K562 (cell line): ENCODE data around the gene ZNF565. TPM values are rescaled to one million over a fixed set of nuclear protein-coding genes. Genes with fewer than 3 reads are reported as not detected.

Source experiments
- ASH1L ChIP-seq: fragments of 450-650 bp; IDR thresholded peaks from 2 replicates; pipeline ENCODE4 v1.6.1; 2018; ENCODE audit warnings: borderline replicate concordance, mild to moderate bottlenecking, low read depth; ENCODE audit not compliant: partially characterized antibody
- ATF6 ChIP-seq: sonication (generic); formaldehyde crosslinking; IDR thresholded peaks from 2 replicates; pipeline ENCODE4 v1.4.0; 2020; ENCODE audit warnings: mild to moderate bottlenecking, missing genetic modification reagents
- BRF1 ChIP-seq: IDR thresholded peaks from 3 replicates; pipeline ENCODE4 v1.6.1; 2011; ENCODE audit warnings: borderline replicate concordance, mild to moderate bottlenecking; ENCODE audit not compliant: insufficient read length; ENCODE audit errors: extremely low read depth
- CSDE1 ChIP-seq, 2 experiments: fragments of 450-650 bp; IDR thresholded peaks; 2 replicates each; pipeline ENCODE4 v1.6.1; 2016; ENCODE audit warnings: mild to moderate bottlenecking in 1 of 2
- E2F5 ChIP-seq: sonication (generic); formaldehyde crosslinking; IDR thresholded peaks from 2 replicates; pipeline ENCODE4 v1.8.0; 2022; ENCODE audit warnings: mild to moderate bottlenecking, missing genetic modification reagents
- ELK3 ChIP-seq: fragments of 450-650 bp; formaldehyde crosslinking; IDR thresholded peaks from 2 replicates; pipeline ENCODE4 v1.4.0; 2020; ENCODE audit warnings: mild to moderate bottlenecking
- EP400 ChIP-seq: fragments of 450-650 bp; IDR thresholded peaks from 2 replicates; pipeline ENCODE4 v1.6.1; 2017; ENCODE audit warnings: antibody characterized with exemption, mild to moderate bottlenecking, moderate library complexity
- FOXJ2 ChIP-seq: fragments of 200-800 bp; sonication (Bioruptor generic); IDR thresholded peaks from 2 replicates; pipeline ENCODE4 v1.6.1; 2016; ENCODE audit warnings: missing genetic modification characterization, missing compliant biosample characterization
- FOXM1 ChIP-seq, 2 experiments: fragments of 450-650 bp in 1 of 2; sonication (generic) in 1 of 2; formaldehyde crosslinking in 1 of 2; IDR thresholded peaks; 2 replicates each; pipeline versions ENCODE4 v1.6.1 to v1.9.0; 2017 to 2022; ENCODE audit warnings: low read depth in 2 of 2, mild to moderate bottlenecking in 2 of 2, missing genetic modification reagents in 1 of 2, moderate library complexity in 1 of 2
- GABPB1 ChIP-seq: sonication (generic); formaldehyde crosslinking; IDR thresholded peaks from 2 replicates; pipeline ENCODE4 v1.8.0; 2022; ENCODE audit warnings: mild to moderate bottlenecking, missing genetic modification reagents
- HDAC8 ChIP-seq: fragments of 450-650 bp; IDR thresholded peaks from 2 replicates; pipeline ENCODE4 v1.6.1; 2016; ENCODE audit warnings: mild to moderate bottlenecking, missing genetic modification characterization, moderate library complexity, missing compliant biosample characterization
- HLTF ChIP-seq: fragments of 450-650 bp; IDR thresholded peaks from 2 replicates; pipeline ENCODE4 v1.6.1; 2016
- KAT2B ChIP-seq: IDR thresholded peaks from one replicate; pipeline ENCODE4 v1.6.1; 2012; ENCODE audit warnings: low read depth, mild to moderate bottlenecking, control low read depth, inconsistent platforms, low read length, moderate library complexity
- NEUROD1 ChIP-seq: fragments of 150-350 bp; IDR thresholded peaks from 2 replicates; pipeline ENCODE4 v1.6.1; 2014; ENCODE audit warnings: borderline replicate concordance, low read length, low read depth; ENCODE audit not compliant: partially characterized antibody
- PHB ChIP-seq: fragments of 250-450 bp; sonication (Bioruptor Pico); IDR thresholded peaks from 2 replicates; pipeline ENCODE4 v1.5.0; 2021
- POLR3G ChIP-seq: IDR thresholded peaks from 2 replicates; pipeline ENCODE4 v1.6.1; 2011; ENCODE audit not compliant: insufficient read length, insufficient replicate concordance; ENCODE audit errors: extremely low read depth
- SAP30 ChIP-seq: fragments of 200-600 bp; sonication (generic); IDR thresholded peaks from 2 replicates; pipeline ENCODE4 v1.6.1; 2012; ENCODE audit warnings: borderline replicate concordance, low read depth, mild to moderate bottlenecking, moderate library complexity, low read length, control low read depth, inconsistent platforms; ENCODE audit not compliant: insufficient read depth, poor library complexity, severe bottlenecking
- ZBTB12 ChIP-seq: fragments of 250-450 bp; sonication (Bioruptor Pico); IDR thresholded peaks from 2 replicates; pipeline ENCODE4 v1.4.0; 2020
- ZFPM2 ChIP-seq: fragments of 250-450 bp; sonication (Bioruptor Pico); IDR thresholded peaks from 2 replicates; pipeline ENCODE4 v1.5.1; 2022; ENCODE audit warnings: mild to moderate bottlenecking
- ZNF133 ChIP-seq: fragments of 250-450 bp; sonication (Bioruptor Pico); IDR thresholded peaks from 2 replicates; pipeline ENCODE4 v1.4.0; 2020; ENCODE audit warnings: mild to moderate bottlenecking
- ZNF146 ChIP-seq: IDR thresholded peaks from one replicate; pipeline ENCODE4 v1.6.1; 2018; ENCODE audit warnings: missing compliant biosample characterization; ENCODE audit not compliant: unreplicated experiment
- ZNF212 ChIP-seq: fragments of 450-650 bp; formaldehyde crosslinking; IDR thresholded peaks from 2 replicates; pipeline ENCODE4 v1.4.0; 2020; ENCODE audit warnings: mild to moderate bottlenecking
- ZNF232 ChIP-seq: sonication (generic); formaldehyde crosslinking; IDR thresholded peaks from 2 replicates; pipeline ENCODE4 v1.8.0; 2022; ENCODE audit warnings: mild to moderate bottlenecking, missing genetic modification reagents
- polyA plus RNA-seq, 8 experiments: library from polyadenylated mRNA; depleted of rRNA in 4 of 8; stranded (reverse) in 5 of 8; unstranded in 3 of 8; fragments of >200 nt; fragmentation: Nextera tagmentation in 2 of 8; fragmentation: Illumina TruSeq in 1 of 8; extraction: Ambion mirVana in 2 of 8; extraction: Trizol in 1 of 8; gene quantifications; 2 replicates each; pipeline versions ENCODE4 v1.2.1 to v1.2.3, GENCODE V29; 2011 to 2014; ENCODE audit warnings: inconsistent platforms in 1 of 8, missing spikeins in 1 of 8
- total RNA-seq, 7 experiments: library from RNA; depleted of rRNA in 6 of 7; stranded (reverse); fragments of >200 nt in 6 of 7; fragmentation: Illumina TruSeq in 2 of 7; extraction: Trizol in 2 of 7; gene quantifications; 2 replicates each; pipeline versions ENCODE4 v1.2.1 to v1.2.3, GENCODE V29; 2011 to 2021; ENCODE audit warnings: low replicate concordance in 1 of 7

The ZNF565 gene
- total and polyA plus RNA-seq, 9 of the 15 experiments (the other 6 are each of a cell fraction or from before 2014, with no cell fraction given): 1.3 to 3.2 (median 2.6) TPM

- no peak for TF ChIP-seq ZBTB12 (CRISPR knock-in tag)
- TF ChIP-seq PHB (CRISPR knock-in tag): no peak
- TF ChIP-seq ZFPM2 (CRISPR knock-in tag): no peak
- TF ChIP-seq ZNF133: no peak
- no peak for TF ChIP-seq ZNF232 (CRISPR knock-in tag)
- no peak for TF ChIP-seq KAT2B
- TF ChIP-seq ASH1L: no peak
- no peak for TF ChIP-seq BRF1
- TF ChIP-seq NEUROD1: peak; percentile 94
- TF ChIP-seq EP400: peak; percentile 76
- peak; percentile 76 for TF ChIP-seq GABPB1
- TF ChIP-seq HDAC8 (tag): no peak
- no peak for TF ChIP-seq CSDE1 (IDR thresholded peaks at IDR 0.05)
- no peak for TF ChIP-seq ELK3 (CRISPR knock-in tag)
- TF ChIP-seq SAP30: peak; percentile 49
- TF ChIP-seq ATF6: peak; percentile 57
- no peak for TF ChIP-seq POLR3G
- TF ChIP-seq FOXM1 (IDR thresholded peaks at IDR 0.05; ENCODE audit: low read depth): peak; percentile 96
- no peak for TF ChIP-seq FOXM1 (CRISPR knock-in tag; IDR thresholded peaks at IDR 0.05; ENCODE audit: low read depth)
- TF ChIP-seq FOXJ2 (tag): no peak; the same call in 1 of the 2 replicates
- no peak for TF ChIP-seq HLTF
- TF ChIP-seq ZNF146 (CRISPR knock-in tag): no peak
- TF ChIP-seq ZNF212 (CRISPR knock-in tag): no peak
- no peak for TF ChIP-seq E2F5
Measured at GRCh38 chr19:36139473-36140303, 74.8 kb downstream of the ZNF565 start, which contains the start of gene CAPNS1 (continued).
